IMR-90 (cell line): Measurements from ENCODE around the gene ARHGAP5. TPM values are rescaled to one million over a fixed set of nuclear protein-coding genes. Genes with fewer than 3 reads are reported as not detected.

ENCODE experiments used
- ATAC-seq: fragments of 200-7000 bp; cut with Tn5 transposase; 2 replicates; pipeline ENCODE4 v1.9.1; 2020; ENCODE audit warnings: low read depth, mild to moderate bottlenecking, moderate library complexity
- BruUV-seq: library from RNA; stranded (reverse); fragments of 400-500 nt; replicated peaks from 2 replicates; lab custom pipeline; 2021; lab: Mats Ljungman, UMichigan
- CTCF ChIA-PET: fragments of 300-600 bp; formaldehyde crosslinking; extraction: SDS; loops from one replicate; lab custom pipeline; 2021; ENCODE audit warnings: antibody characterized with exemption; lab: Yijun Ruan, JAX
- POLR2A ChIA-PET: fragments of 300-600 bp; sonication (Branson Sonifier 250); formaldehyde crosslinking; loops from one replicate; lab custom pipeline; 2022; ENCODE audit warnings: antibody characterized with exemption; ENCODE audit not compliant: unreplicated experiment; lab: Charles Lee
- DNase-seq: peaks from one replicate; pipeline ENCODE4 v3.0.0; 2013
- H2AFZ ChIP-seq: replicated peaks from 2 replicates; pipeline ENCODE3; 2013; ENCODE audit warnings: low read length, mild to moderate bottlenecking; ENCODE audit not compliant: poor library complexity
- H2AK5ac ChIP-seq: 2 replicates; pipeline ENCODE4 v1.6.1; 2013; ENCODE audit warnings: low read depth, low read length, inconsistent platforms
- H2AK9ac ChIP-seq: replicated peaks from 2 replicates; pipeline ENCODE3; 2013; ENCODE audit warnings: mild to moderate bottlenecking, low read depth, low read length, moderate library complexity; ENCODE audit not compliant: poor library complexity
- H2BK120ac ChIP-seq: 2 replicates; pipeline ENCODE4 v1.6.1; 2013; ENCODE audit warnings: low read depth, low read length, inconsistent platforms
- H2BK15ac ChIP-seq: 3 replicates; pipeline ENCODE4 v1.6.1; 2013; ENCODE audit warnings: low read depth, low read length, inconsistent platforms
- H2BK20ac ChIP-seq: 2 replicates; pipeline ENCODE4 v1.6.1; 2013; ENCODE audit warnings: low read depth, mild to moderate bottlenecking, inconsistent platforms, low read length, moderate library complexity
- H2BK5ac ChIP-seq: 2 replicates; pipeline ENCODE4 v1.6.1; 2013; ENCODE audit warnings: mild to moderate bottlenecking, low read depth, low read length, inconsistent platforms; ENCODE audit not compliant: poor library complexity, severe bottlenecking
- H3K14ac ChIP-seq: replicated peaks from 2 replicates; pipeline ENCODE4 v1.6.1; 2013; ENCODE audit warnings: low read depth, low read length, inconsistent platforms
- H3K18ac ChIP-seq: 2 replicates; pipeline ENCODE4 v1.6.1; 2013; ENCODE audit warnings: low read depth, low read length, control low read depth
- H3K23ac ChIP-seq: 2 replicates; pipeline ENCODE4 v1.6.1; 2013; ENCODE audit warnings: low read depth, low read length, inconsistent platforms
- H3K27ac ChIP-seq: 2 replicates; pipeline ENCODE4 v1.5.1; 2013; ENCODE audit warnings: mild to moderate bottlenecking, control low read depth, low read length; ENCODE audit not compliant: insufficient read depth
- H3K27me3 ChIP-seq: 2 replicates; pipeline ENCODE4 v1.6.1; 2013; ENCODE audit warnings: low read length; ENCODE audit not compliant: control insufficient read depth, insufficient read depth
- H3K36me3 ChIP-seq: 2 replicates; pipeline ENCODE4 v1.6.1; 2013; ENCODE audit warnings: low read length, mixed read lengths; ENCODE audit not compliant: control insufficient read depth, insufficient read depth
- H3K4ac ChIP-seq: 2 replicates; pipeline ENCODE4 v1.6.1; 2013; ENCODE audit warnings: low read depth, low read length, inconsistent platforms
- H3K4me1 ChIP-seq: 2 replicates; pipeline ENCODE4 v1.6.1; 2013; ENCODE audit warnings: low read length, mixed read lengths; ENCODE audit not compliant: control insufficient read depth, insufficient read depth
- H3K4me2 ChIP-seq: 2 replicates; pipeline ENCODE4 v1.6.1; 2013; ENCODE audit warnings: low read depth, mild to moderate bottlenecking, control low read depth, low read length, moderate library complexity
- H3K4me3 ChIP-seq: 2 replicates; pipeline ENCODE4 v1.5.1; 2013; ENCODE audit warnings: low read depth, mild to moderate bottlenecking, control low read depth, low read length, moderate library complexity; ENCODE audit not compliant: insufficient read depth
- H3K56ac ChIP-seq: 2 replicates; pipeline ENCODE4 v1.6.1; 2013; ENCODE audit warnings: low read length, inconsistent platforms; ENCODE audit not compliant: insufficient read depth; ENCODE audit errors: extremely low read depth
- H3K79me1 ChIP-seq, 2 experiments: 2 replicates each; pipeline ENCODE4 v1.6.1; 2013; ENCODE audit warnings: low read length in 2 of 2, inconsistent platforms in 1 of 2, low read depth in 1 of 2
- H3K9ac ChIP-seq: 2 replicates; pipeline ENCODE4 v1.6.1; 2013; ENCODE audit warnings: low read depth, low read length, control low read depth
- H3K9me1 ChIP-seq: 2 replicates; pipeline ENCODE4 v1.6.1; 2013; ENCODE audit warnings: low read length, inconsistent platforms; ENCODE audit not compliant: insufficient read depth
- H3K9me3 ChIP-seq: 2 replicates; pipeline ENCODE4 v1.6.1; 2013; ENCODE audit warnings: low read length; ENCODE audit not compliant: control insufficient read depth, insufficient read depth
- H4K20me1 ChIP-seq: 2 replicates; pipeline ENCODE4 v1.6.1; 2013; ENCODE audit warnings: low read length, inconsistent platforms; ENCODE audit not compliant: insufficient read depth
- H4K5ac ChIP-seq: 2 replicates; pipeline ENCODE4 v1.6.1; 2013; ENCODE audit warnings: mild to moderate bottlenecking, low read depth, low read length, control low read depth
- H4K8ac ChIP-seq, 2 experiments: 2 replicates each; pipeline ENCODE4 v1.6.1; 2013; ENCODE audit warnings: low read depth in 2 of 2, low read length in 2 of 2, control low read depth in 1 of 2, inconsistent platforms in 1 of 2
- H4K91ac ChIP-seq: 2 replicates; pipeline ENCODE4 v1.6.1; 2013; ENCODE audit warnings: low read depth, low read length, inconsistent platforms; ENCODE audit not compliant: insufficient read depth
- BHLHE40 ChIP-seq: fragments of 150-350 bp; IDR thresholded peaks from 2 replicates; pipeline ENCODE4 v1.6.1; 2016; ENCODE audit warnings: mild to moderate bottlenecking, low read depth, low read length
- CEBPB ChIP-seq: IDR thresholded peaks from 2 replicates; pipeline ENCODE4 v1.6.1; 2012; ENCODE audit warnings: low read depth, low read length, improper control_type of control experiment
- CHD1 ChIP-seq: IDR thresholded peaks from 2 replicates; pipeline ENCODE4 v1.6.1; 2012; ENCODE audit warnings: low read depth, low read length, improper control_type of control experiment
- CTCF ChIP-seq: conservative IDR thresholded peaks from 2 replicates; pipeline ENCODE4 v1.5.1; 2012; ENCODE audit warnings: mild to moderate bottlenecking, low read depth, low read length, improper control_type of control experiment
- FOS ChIP-seq: fragments of 150-350 bp; IDR thresholded peaks from 2 replicates; pipeline ENCODE4 v1.6.1; 2016; ENCODE audit warnings: low read depth, low read length
- MAFK ChIP-seq: IDR thresholded peaks from 2 replicates; pipeline ENCODE4 v1.6.1; 2012; ENCODE audit warnings: low read depth, low read length, improper control_type of control experiment
- MAZ ChIP-seq: IDR thresholded peaks from 2 replicates; pipeline ENCODE4 v1.6.1; 2012; ENCODE audit warnings: low read depth, mild to moderate bottlenecking, low read length, improper control_type of control experiment, moderate library complexity, borderline replicate concordance
- MXI1 ChIP-seq: IDR thresholded peaks from 2 replicates; pipeline ENCODE4 v1.6.1; 2012; ENCODE audit warnings: low read depth, mild to moderate bottlenecking, low read length, moderate library complexity, borderline replicate concordance
- NFE2L2 ChIP-seq: fragments of 150-350 bp; IDR thresholded peaks from 2 replicates; pipeline ENCODE4 v1.6.1; 2016; ENCODE audit warnings: low read depth, mild to moderate bottlenecking, low read length
- POLR2A ChIP-seq: IDR thresholded peaks from 2 replicates; pipeline ENCODE4 v1.6.1; 2012; ENCODE audit warnings: mild to moderate bottlenecking, low read depth, low read length
- RAD21 ChIP-seq: IDR thresholded peaks from 2 replicates; pipeline ENCODE4 v1.6.1; 2012; ENCODE audit warnings: low read length, improper control_type of control experiment
- RCOR1 ChIP-seq: IDR thresholded peaks from 2 replicates; pipeline ENCODE4 v1.6.1; 2012; ENCODE audit warnings: mild to moderate bottlenecking, low read length, improper control_type of control experiment; ENCODE audit not compliant: insufficient replicate concordance
- RFX5 ChIP-seq: IDR thresholded peaks from 2 replicates; pipeline ENCODE4 v1.8.0; 2012; ENCODE audit warnings: low read depth, mild to moderate bottlenecking, low read length, moderate library complexity
- SMC3 ChIP-seq: fragments of 150-350 bp; IDR thresholded peaks from 2 replicates; pipeline ENCODE4 v1.6.1; 2016; ENCODE audit warnings: low read depth, mild to moderate bottlenecking, antibody characterized with exemption, low read length, moderate library complexity
- WGBS, 2 experiments: methylation state at CpG; one replicate each; pipeline versions ENCODE4 v1.1.5 to v1.1.7; 2013; ENCODE audit warnings: missing lambda C conversion rate in 2 of 2; ENCODE audit not compliant: insufficient read length in 1 of 2; ENCODE audit errors: extremely low coverage in 2 of 2; 5-methylcytosine and 5-hydroxymethylcytosine counted together
- dilution Hi-C: fragments of 300-500 bp; cut with HindIII; formaldehyde crosslinking; loops from one replicate; pipeline ENCODE4 v1.14.3; 2018; ENCODE audit warnings: low sequenced_read_pairs; ENCODE audit not compliant: unreplicated experiment
- in situ Hi-C: fragments of 300-500 bp; cut with MboI; formaldehyde crosslinking; loops from 3 replicates; pipeline ENCODE4 v1.14.3; 2019; ENCODE audit warnings: low sequenced_read_pairs, inconsistent platforms, mixed read lengths
- intact Hi-C: fragments of 100-400 bp; cut with micrococcal nuclease; formaldehyde crosslinking; loops from 2 replicates; pipeline ENCODE4 v1.10.0; 2022
- polyA plus RNA-seq, 3 experiments: library from polyadenylated mRNA; depleted of rRNA; stranded (reverse); fragments of >200 nt; gene quantifications; 2 replicates each; pipeline ENCODE4 v1.2.3, GENCODE V29; 2012; ENCODE audit warnings: low replicate concordance in 1 of 3
- total RNA-seq: library from RNA; depleted of rRNA; stranded (reverse); fragments of >200 nt; gene quantifications from 2 replicates; pipeline ENCODE4 v1.2.3, GENCODE V29; 2012
- TF ChIP-seq, protein P1 (sequence below): fragments of 150-350 bp; IDR thresholded peaks from 2 replicates; pipeline ENCODE4 v1.6.1; 2017; ENCODE audit warnings: mild to moderate bottlenecking, antibody characterized with exemption, low read length, low read depth
- TF ChIP-seq, protein P2 (sequence below): fragments of 150-350 bp; IDR thresholded peaks from 2 replicates; pipeline ENCODE4 v1.6.1; 2016; ENCODE audit warnings: low read depth, mild to moderate bottlenecking, low read length, moderate library complexity, borderline replicate concordance

Gene ARHGAP5
- total and polyA plus RNA-seq, 2 of the 4 experiments (the other 2 are of a cell fraction) = 7.4 to 45.3 TPM

- Histone ChIP-seq H3K23ac (no peak overlapping the region), H3K18ac (no peak overlapping the region), H2AK5ac (no peak overlapping the region), H4K20me1 (no peaks in the 10 kb centered on the region; the same call in 1 of the 2 replicates), H2BK15ac (no peak overlapping the region), H2BK5ac (no peak overlapping the region), H2BK20ac (no peak overlapping the region), H2AFZ (no peak overlapping the region), H3K4ac (no peak overlapping the region), H3K36me3 (no peaks in the 10 kb centered on the region), H3K4me3 (no peak overlapping the region), H3K79me1 (peaks cover under 1 to 4% of the 10 kb centered on the region in 2 experiments; a peak in 3 of 4 replicates), H3K4me1 (no peaks in the 10 kb centered on the region), H3K9ac (no peak overlapping the region), H4K5ac (no peak overlapping the region), H4K91ac (no peak overlapping the region), H3K27me3 (peaks cover 2% of the 10 kb centered on the region), H2AK9ac (no peak overlapping the region), H3K27ac (no peak overlapping the region), H4K8ac (no peak overlapping the region), H3K9me3 (no peaks in the 10 kb centered on the region), H3K9me1 (no peaks in the 10 kb centered on the region), H3K56ac (no peak overlapping the region), H3K14ac (no peak overlapping the region), H2BK120ac (no peak overlapping the region), H3K4me2 (no peak overlapping the region)
- TF ChIP-seq SMC3 = no peak
- TF ChIP-seq MAFK = no peak
- TF ChIP-seq FOS = no peak
- no peak for TF ChIP-seq POLR2A
- TF ChIP-seq RCOR1 = no peak
- no peak for TF ChIP-seq RAD21
- TF ChIP-seq, protein P1, sequence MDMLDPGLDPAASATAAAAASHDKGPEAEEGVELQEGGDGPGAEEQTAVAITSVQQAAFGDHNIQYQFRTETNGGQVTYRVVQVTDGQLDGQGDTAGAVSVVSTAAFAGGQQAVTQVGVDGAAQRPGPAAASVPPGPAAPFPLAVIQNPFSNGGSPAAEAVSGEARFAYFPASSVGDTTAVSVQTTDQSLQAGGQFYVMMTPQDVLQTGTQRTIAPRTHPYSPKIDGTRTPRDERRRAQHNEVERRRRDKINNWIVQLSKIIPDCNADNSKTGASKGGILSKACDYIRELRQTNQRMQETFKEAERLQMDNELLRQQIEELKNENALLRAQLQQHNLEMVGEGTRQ = no peak
- TF ChIP-seq RFX5 = no peak
- TF ChIP-seq CTCF = no peak
- no peak for TF ChIP-seq CEBPB
- TF ChIP-seq CHD1 = no peak
- TF ChIP-seq MXI1 = no peak
- TF ChIP-seq BHLHE40 = no peak
- TF ChIP-seq NFE2L2 = no peak
- TF ChIP-seq, protein P2, sequence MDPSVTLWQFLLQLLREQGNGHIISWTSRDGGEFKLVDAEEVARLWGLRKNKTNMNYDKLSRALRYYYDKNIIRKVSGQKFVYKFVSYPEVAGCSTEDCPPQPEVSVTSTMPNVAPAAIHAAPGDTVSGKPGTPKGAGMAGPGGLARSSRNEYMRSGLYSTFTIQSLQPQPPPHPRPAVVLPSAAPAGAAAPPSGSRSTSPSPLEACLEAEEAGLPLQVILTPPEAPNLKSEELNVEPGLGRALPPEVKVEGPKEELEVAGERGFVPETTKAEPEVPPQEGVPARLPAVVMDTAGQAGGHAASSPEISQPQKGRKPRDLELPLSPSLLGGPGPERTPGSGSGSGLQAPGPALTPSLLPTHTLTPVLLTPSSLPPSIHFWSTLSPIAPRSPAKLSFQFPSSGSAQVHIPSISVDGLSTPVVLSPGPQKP = no peak
- no peak for TF ChIP-seq MAZ
- dilution Hi-C loops (no loop called here), intact Hi-C loops (loop anchor here (1.0 to 5.0 kb wide), 3 partner anchors 180 to 560 kb away; no protein-coding TSS in a partner anchor), in situ Hi-C loops (loop anchor here (5.0 kb wide), 1 partner anchor 395 kb away; no protein-coding TSS in a partner anchor)
- no peak for ATAC-seq
- BruUV-seq = no TSS peak
- no CpG with 5 or more reads among the region's 1 CpG for WGBS, 2 experiments
- ChIA-PET CTCF (interaction anchor here (0.9 to 1.2 kb wide), 4 partner anchors 69 to 182 kb away, joined by 3 to 4 read pairs (median 3); no protein-coding TSS in a partner anchor), POLR2A (interaction anchor here (0.6 kb wide), 1 partner anchor 12 kb away, joined by 3 read pairs; no protein-coding TSS in a partner anchor)
- no peak for DNase-seq
Measured at GRCh38 chr14:32072676-32073075, 4.4 kb upstream of the ARHGAP5 start.
